Kidney epithelial cell (primary cell): Measurements from ENCODE around the gene FAM53B. TPM values are rescaled to one million over a fixed set of nuclear protein-coding genes. Genes with fewer than 3 reads are reported as not detected.

Experiments used
- DNase-seq: peaks from one replicate; pipeline ENCODE4 v3.0.0-alpha.2; 2010; ENCODE audit warnings: low read depth
- H3K27me3 ChIP-seq: 2 replicates; pipeline ENCODE4 v1.6.0; 2011; ENCODE audit warnings: low read length; ENCODE audit not compliant: control insufficient read depth, insufficient read depth
- H3K36me3 ChIP-seq: 2 replicates; pipeline ENCODE4 v1.5.1; 2011; ENCODE audit warnings: low read length; ENCODE audit not compliant: control insufficient read depth, insufficient read depth
- H3K4me3 ChIP-seq: 2 replicates; pipeline ENCODE4 v1.5.1; 2011; ENCODE audit warnings: low read depth, mild to moderate bottlenecking, control low read depth, low read length
- CTCF ChIP-seq: IDR thresholded peaks from 2 replicates; pipeline ENCODE4 v1.5.1; 2011; ENCODE audit warnings: mild to moderate bottlenecking, moderate library complexity, low read length, control low read depth, inconsistent platforms; ENCODE audit not compliant: insufficient read depth, poor library complexity, severe bottlenecking
- total RNA-seq: library from RNA; depleted of rRNA; stranded (reverse); fragments of >200 nt; gene quantifications from 2 replicates; pipeline ENCODE4 v1.2.3, GENCODE V29; 2015

The FAM53B gene
- total RNA-seq, 1 donor from 2014 or later = 16.1 TPM

GRCh38 chr10:124732931-124733570 is 11.1 kb downstream of the FAM53B start:
- H3K36me3 ChIP-seq = no peaks in the 10 kb centered on the region
- no peaks in the 10 kb centered on the region for H3K27me3 ChIP-seq
- TF ChIP-seq CTCF = no peak
- no peak for DNase-seq
- H3K4me3 ChIP-seq = no peak overlapping the region

DNA sequence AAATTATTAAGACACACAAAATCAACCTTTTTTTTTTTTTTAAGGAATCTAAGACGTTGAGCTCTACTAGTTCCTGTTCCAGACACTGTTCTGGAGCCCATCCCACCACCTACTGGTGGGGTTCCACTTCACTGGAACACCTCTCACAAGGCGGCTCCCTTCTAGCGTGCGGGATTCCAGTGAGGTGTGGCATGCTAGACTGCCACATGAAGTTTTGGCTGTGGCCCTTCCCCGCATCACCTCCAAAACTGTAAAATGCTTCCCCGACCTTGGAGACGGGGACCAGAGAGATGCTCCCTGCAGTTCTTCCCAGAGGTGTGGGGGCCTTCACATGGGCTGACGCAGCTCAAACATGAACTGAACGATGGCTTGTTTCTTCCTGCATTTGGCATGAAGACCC is 12.6 kb downstream of the FAM53B start:
- Histone ChIP-seq H3K27me3 (no peaks in the 10 kb centered on the region), H3K36me3 (no peaks in the 10 kb centered on the region), H3K4me3 (no peak overlapping the region)
- no peak for TF ChIP-seq CTCF
- no peak for DNase-seq

DNA sequence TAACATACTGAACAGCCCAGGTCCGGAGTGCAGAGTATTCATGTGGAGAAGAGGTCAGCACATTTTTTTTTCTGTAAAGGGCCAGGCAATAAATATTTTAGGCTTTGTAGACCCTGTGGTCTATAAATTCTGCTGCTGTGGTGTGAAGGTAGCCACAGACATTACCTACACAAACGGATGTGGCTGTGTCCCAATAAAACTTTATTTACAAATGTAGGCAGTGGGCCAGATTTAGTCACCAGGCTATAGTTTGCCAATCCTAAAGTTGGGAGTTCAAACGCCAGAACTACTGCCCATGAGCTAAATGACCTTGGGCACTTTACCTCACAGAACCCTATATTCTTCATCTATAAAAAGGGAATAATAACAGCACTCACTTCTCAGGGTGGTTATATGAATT is 13.4 kb downstream of the FAM53B start:
- DNase-seq = no peak
- no peaks in the 10 kb centered on the region for H3K36me3 ChIP-seq
- no peak overlapping the region for H3K4me3 ChIP-seq
- TF ChIP-seq CTCF = no peak
- no peaks in the 10 kb centered on the region for H3K27me3 ChIP-seq

DNA sequence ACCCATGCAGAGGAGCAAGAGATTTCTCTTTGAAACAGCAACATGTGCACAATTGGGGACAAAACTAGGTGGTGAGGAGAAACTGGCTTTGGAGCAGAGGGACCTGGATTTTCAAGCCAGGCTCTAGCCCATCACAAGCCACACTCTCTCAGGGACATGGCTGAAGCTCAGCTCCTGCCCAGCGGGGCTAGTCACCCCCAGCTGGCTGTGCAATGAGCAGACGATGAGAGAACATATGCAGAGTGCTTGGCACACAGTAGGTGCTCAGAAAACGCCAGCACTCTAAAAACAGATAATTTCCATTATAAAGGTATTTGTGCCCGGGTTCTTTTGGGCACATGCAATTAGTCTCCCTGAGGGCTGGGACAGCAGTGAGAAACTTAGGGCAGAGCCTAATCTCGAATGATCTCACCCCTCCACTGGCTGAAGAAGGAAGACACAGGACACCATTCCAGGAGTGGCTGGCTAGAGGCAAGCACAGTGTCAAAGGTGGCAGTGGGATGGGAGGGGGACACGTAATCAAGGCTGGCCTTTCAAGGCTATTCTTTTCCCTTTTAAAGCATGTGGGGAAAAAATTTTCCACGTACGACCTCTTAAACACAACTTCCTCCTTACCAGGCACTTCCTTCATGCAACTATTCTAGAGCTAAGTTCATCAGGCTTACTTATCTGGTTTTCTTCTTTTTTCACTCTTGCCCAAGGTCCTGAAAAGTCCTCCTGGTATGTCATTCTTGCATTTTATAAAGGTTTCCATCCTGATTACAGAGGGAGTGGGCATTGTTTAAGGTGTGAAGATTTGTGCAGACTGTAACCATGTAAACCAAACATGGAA is 15.1 kb downstream of the FAM53B start:
- TF ChIP-seq CTCF = no peak

DNA sequence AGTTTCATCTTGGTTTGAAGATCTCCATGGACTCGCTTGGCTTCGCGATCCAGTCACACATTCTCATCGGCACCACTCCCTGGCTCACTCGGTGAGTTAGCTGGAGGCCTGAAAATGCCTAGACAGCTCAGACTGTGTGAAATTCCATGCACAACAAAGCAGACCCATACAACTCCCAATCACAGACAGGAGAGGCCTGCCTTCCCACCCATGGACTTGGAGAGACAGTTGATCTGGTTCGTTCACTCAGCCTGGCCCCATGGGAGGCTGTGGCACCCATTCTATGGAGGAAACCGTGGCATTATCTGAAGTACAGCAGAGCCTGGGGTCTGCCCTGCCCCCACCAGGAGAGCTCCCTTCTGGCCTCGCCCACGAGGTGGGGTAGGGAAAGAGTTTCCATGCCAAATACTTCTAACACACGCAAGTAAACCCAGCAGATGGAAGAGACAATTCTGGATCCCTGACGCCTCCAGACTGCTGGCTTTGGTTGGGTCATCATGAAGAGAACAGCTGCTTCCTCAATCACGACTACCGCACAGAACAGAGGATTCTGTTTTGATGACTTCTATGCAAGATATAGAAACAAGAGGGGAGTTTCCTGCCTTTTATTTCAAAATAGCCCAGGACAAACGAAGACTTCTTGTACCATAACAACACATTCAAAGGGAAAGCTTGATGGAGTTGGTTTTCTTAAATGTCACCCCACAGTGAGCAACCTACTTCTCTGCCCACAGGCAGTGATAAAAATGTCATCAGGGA is 15.9 kb downstream of the FAM53B start:
- DNase-seq = no peak
- Histone ChIP-seq H3K27me3 (no peaks in the 10 kb centered on the region), H3K36me3 (no peaks in the 10 kb centered on the region), H3K4me3 (no peak overlapping the region)
- no peak for TF ChIP-seq CTCF

More for the DNA sequence above, 15.1 kb downstream of the FAM53B start:
- Histone ChIP-seq H3K36me3 (no peaks in the 10 kb centered on the region), H3K27me3 (no peaks in the 10 kb centered on the region), H3K4me3 (no peak overlapping the region)
- DNase-seq = no peak
